ENCODE results near the gene LNX2.
A peak's percentile ranks its signal among the peaks of the same experiment; 100 is the strongest.

Gene LNX2

DNA sequence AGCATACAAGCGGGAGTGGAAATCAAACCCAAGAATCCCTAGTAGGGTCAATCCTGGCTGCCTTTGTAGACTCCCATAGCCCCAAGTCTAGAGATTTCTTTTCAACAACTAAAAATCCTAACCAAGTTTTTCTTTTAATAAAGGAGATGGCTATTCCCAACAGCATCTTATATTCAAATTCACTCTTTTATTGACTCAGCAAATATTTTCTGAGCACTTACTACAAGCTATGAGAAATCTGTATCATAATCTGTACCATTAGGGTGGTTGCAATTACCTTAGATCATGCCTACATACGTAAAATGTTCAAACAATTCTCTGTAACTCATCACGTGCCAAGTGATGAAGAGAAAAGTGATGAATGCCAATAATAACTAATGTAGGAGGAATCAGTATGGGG, 54.5 kb downstream of the LNX2 start:
- DNase-seq (ENCODE audit: low spot score) (no peak), FAIRE-seq (no peak)

DNA sequence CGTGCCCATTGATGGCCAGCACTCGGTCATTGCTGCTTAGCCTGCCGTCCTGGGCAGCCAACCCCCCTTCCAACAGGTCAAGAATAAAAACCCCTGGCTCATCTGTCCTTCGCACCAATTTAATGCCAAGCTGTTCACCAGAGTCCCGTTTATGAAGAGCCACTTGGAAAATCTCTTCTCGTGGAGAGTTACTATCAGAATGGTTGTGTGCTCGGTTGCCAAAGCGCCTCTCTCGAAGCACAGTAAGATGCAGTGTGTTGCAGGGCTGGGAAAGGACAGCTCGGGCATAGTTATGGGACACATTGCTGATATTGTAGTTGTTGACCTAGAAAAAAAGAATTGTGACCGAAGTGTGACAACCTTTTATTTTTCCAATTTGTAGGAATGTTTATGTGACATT, 57.9 kb downstream of the LNX2 start:
- DNase-seq (ENCODE audit: low spot score) = no peak
- FAIRE-seq = no peak

DNA sequence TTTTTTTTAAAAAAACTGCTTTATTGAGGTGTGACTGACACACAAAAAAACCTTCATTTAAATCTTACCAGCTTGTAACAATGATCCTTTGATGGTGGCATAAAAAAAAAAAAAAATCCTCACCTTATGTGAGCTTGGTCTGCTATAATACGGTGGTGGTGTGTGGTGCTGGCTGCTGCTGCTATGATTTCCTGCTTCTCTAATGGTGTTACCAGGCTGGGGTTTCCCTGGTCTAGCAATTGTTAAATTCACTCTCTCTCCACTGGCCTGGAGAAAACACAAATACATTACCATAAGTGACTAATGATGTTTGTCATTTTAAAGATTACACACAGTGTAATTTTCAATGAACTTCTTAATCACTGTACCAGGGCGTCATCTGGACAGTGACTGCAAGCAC, 60.6 kb downstream of the LNX2 start:
- DNase-seq (ENCODE audit: low spot score) (no peak), FAIRE-seq (no peak)

DNA sequence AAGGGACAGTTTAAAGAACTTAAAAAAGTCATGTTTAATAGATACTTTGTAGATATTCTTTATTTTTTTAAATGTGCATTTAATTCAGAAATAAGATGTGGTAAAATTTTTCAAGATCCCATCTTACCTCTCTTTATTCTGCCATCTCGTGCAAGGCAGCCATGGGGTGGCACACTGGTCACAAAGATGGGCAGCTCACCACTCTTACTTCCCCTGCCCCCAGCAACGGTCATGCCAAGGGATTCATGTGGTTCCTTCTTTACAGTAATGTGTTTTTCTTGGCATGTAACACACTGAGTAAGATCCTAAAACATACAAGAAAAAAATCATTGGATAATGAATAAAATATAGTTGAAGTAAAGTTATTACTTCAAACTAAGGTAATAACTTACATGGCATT, 64.2 kb downstream of the LNX2 start:
- no peak for FAIRE-seq
- no peak for DNase-seq (ENCODE audit: low spot score)

DNA sequence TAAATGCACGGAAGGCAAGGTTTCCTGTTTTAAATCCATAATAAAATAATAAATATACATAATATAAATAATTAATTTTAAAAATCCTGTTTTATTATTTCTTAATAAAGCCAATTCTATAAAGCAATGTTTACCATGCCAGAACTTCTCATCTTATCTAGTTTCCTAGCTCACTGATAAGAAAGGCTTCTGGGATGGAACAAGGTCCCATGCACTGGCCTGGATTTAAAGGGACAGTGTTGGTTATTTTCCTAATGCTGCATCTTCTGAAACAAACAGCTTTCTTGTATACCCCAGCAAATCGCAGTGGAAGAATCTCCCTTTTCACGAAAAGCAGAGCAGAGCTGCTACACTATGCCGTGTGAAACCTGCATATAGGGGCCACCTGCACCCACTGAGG, 68.8 kb downstream of the LNX2 start:
- FAIRE-seq = no peak

DNA sequence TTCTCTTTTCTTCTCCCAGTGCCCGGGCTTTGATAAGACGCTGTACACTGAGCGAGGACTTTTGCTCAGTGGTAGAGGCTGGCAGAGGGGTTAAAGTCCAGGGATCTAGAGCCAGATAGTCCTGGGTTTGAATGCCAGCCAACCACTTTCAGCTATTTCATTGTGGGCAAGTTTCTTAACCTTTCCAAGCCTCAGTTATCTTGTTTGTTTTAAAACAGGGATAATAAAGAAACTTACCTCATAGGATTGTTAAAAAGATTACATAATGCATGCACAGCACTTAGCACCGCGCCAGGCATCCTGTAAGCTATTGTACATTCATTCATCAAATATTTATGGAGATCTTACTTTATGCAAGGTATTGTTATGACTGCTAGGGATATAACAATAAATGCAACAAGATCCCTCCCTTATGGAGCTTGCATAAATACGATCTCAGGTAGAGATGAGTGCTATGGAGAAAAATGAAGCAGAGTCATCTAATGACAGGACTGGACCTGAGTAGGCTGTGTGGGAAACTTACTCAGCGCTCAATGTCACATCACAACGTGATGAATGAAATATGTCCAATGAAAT, 70.8 kb downstream of the LNX2 start:
- DNase-seq (ENCODE audit: low spot score) (no peak), FAIRE-seq (no peak)

More for the DNA sequence above, 68.8 kb downstream of the LNX2 start:
- no peak for DNase-seq (ENCODE audit: low spot score)

DNA sequence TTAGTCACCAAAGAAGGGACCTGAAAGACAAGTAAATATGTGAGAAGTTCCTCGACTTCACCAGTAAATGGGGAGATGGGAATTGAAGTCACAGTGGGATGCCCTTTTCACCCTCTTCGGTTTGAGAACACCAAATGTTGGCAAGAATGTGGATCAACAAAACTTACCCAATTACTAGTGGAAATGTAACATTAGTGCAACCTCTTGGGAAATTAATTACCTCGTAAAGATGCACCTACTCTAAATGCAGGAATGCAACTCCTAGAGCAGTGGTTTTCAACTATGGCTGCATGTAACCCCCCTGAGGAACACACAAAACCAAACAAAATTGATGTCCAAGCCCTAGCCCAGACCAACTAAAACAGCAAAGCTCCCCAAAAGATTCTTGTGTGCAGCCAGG, 78.1 kb downstream of the LNX2 start:
- DNase-seq (ENCODE audit: low spot score) (no peak), FAIRE-seq (no peak)

DNA sequence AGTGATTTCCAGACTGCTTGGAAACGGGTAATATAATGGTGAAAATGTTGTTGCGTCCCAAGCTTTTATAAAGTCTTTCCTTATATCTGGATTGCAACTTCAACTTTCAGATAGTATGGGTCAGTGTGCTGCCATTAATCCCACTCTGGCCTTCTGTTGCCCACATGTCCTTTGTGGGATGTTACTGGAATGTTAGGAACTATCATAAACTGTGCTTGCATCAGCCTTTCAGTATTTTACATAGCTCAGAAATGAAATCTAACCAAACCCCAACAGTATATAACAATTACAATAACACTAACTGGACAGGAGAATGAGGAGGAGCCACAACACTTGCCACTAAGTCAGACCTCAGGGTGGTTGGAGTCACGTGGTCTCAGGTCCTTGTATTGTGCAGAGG, 78.9 kb downstream of the LNX2 start:
- FAIRE-seq (no peak), DNase-seq (ENCODE audit: low spot score) (no peak)

DNA sequence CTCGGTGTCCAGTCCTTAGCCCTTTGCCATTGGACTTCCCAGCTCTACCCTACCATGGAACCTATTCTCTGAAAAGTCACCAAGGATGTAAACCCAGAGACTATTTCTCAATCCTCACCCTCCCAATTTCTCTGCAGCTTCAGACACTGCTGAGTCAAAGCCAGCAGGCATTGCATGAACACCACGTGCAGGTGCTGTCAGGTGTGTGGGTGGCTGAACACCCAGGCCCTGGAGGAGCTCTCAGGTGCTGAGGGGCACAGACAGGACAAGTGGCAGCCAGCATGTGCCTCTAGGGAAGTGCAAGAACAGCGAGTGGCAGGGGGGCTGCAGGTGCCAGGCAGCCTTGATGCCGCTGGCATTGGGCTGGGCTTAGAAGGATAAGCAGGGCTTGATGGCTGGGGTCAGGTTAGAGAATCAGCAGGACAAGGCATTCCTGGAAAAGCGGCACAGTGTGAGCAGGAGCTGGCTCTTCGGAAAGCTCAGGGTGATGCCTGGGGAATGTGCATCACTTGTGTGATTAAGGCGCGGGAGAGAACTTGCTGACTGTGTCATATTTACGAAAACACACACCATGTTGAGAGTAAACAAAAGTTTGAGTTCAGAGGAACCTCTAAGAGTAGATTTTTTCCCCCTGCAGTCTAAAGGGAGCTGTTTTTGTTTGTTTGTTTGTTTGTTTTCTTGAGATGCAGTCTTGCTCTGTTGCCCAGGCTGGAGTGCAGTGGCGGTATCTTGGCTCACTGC, 83.8 kb downstream of the LNX2 start:
- DNase-seq (ENCODE audit: low spot score) = no peak
- no peak for FAIRE-seq

DNA sequence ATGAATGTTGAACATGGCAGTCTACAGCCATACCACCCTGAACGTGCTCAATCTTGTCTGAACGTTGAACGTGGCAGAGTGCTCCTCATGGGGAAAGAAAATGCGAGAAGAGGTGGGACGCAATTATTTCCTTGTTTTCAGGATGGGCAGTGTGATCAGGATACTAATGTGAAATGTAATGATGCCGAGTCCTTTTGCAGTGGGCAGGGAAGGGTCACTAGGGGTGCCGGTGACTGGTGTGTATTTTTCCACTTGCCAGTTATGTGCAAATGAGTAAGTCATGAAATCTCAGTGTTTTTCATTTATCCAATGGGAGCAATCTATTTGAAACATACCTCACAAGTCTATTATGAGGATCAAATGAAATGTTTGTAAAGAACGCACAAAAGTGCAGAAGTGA, 84.8 kb downstream of the LNX2 start:
- FAIRE-seq (no peak), DNase-seq (ENCODE audit: low spot score) (no peak)

DNA sequence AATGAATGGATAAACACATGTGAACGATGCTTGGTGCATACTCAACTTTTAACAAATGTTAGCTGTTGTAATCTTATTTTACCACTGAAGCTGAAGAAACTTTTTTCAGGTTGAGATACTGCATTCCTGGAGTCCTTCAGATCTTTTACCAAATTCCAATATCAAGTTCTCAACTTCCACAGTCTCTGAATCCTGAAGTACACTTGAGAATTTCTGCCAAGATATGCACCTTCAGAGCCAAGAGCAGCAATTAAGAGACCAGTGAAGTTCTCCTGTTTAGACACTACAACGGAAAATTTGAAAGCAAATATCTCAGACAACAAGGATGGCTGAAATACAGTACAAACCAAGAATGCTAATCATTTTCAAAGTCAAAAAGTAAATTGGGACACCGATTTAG, 85.3 kb downstream of the LNX2 start:
- DNase-seq (ENCODE audit: low spot score) (no peak), FAIRE-seq (no peak)

DNA sequence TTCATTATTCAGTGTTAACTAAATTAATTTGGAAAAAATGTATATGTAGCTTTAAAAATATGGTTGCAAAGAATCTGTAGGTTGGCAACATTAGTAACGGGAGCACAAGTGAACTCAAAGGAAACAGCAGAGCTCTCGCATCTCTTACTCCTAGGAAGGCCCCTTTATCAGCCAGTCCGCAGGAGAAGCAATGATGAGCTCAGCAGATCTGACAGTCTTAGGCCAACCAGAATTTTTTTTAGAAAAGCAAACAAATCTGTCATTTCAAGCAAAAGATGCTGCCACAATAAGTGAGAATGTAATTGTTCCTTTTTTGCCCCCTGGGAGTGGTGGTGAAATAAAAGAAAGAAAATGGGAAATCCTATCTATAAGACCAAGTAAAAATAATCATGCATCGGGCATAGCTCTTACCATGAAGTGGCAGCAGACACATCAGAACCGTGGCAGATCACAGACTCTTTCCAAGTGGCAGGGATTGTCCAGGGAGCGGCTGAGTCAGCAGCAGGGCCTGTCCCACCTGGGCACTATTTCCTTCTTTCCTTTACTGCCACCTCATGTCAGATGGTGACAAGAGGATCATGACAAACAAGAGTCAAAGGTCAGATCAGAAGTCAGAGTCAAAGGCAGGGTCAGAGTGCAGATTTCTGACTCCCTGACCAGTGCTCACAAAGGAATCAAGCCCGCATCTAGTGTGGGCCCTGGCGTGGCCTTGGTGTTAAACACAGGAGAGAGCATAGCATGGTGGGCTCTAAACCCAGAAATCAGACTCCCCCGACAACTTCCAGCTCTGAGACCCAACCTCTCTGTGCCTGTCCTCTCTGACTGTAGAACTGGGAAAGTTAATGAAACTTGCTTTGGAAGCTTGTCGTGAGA, 86.0 kb downstream of the LNX2 start:
- FAIRE-seq (no peak), DNase-seq (ENCODE audit: low spot score) (no peak)

DNA sequence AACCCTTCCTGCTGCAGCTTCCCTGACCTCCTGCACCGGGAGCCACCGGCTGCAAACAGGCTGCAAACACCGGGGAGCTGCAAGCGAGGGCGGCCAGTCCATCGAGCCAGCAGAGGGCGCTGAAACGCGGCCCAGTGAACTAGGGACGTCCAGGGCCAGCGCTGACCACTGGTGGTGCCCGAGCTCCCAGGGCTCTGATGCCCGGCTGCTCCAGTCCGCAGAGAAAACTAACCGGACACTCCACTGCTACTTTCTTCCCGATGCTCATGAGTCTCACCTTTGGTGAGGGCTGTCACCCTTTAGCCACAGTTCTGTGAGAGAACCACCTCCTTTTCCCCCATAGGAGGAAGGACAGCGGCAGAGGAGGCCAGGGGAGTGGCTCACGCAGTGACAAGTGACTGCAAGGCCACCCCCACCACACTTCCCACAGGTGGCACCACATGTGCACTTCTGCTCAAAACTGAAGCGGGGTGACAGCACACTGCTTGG, 87.1 kb downstream of the LNX2 start:
- FAIRE-seq (no peak), DNase-seq (ENCODE audit: low spot score) (peak; percentile 69)

DNA sequence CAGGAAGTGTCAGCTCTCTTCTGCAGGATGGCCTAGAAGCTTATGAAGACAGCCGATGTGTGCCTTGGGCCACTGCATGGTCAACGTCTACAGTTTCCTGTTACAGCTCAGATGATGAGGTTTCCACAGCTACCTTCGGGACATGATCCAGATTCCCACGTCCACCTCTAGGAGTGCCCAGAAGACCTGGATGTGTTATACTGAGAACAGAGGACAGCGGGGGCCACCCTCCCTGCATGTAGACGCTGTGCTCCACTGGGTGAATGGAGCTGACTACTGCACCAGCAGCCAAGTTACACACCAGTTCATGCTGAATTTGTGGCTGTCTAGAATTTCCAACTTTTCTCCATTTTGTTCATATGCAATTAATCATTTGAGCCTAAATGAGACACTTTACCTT, 91.4 kb downstream of the LNX2 start:
- FAIRE-seq (no peak), DNase-seq (ENCODE audit: low spot score) (no peak)

DNA sequence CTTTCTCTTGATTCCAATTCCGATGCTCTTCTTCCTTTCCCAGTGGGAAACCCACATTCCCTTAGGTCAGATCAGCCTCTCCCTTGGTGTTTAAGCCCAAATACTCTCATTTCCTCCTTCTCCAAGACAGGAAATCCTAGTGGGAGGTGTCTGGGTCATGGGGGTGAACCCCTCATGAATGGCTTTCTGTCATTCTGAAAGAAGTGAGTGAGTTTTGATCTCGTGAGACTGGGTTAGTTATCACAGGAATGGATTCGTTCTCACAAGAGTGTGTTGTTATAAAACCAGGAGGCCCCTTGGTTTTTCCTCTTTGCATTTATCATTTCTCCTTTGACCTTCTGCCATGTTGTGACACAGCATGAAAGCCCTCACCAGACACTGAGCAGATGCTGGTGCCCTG, 93.8 kb downstream of the LNX2 start:
- no peak for DNase-seq (ENCODE audit: low spot score)
- FAIRE-seq = no peak

DNA sequence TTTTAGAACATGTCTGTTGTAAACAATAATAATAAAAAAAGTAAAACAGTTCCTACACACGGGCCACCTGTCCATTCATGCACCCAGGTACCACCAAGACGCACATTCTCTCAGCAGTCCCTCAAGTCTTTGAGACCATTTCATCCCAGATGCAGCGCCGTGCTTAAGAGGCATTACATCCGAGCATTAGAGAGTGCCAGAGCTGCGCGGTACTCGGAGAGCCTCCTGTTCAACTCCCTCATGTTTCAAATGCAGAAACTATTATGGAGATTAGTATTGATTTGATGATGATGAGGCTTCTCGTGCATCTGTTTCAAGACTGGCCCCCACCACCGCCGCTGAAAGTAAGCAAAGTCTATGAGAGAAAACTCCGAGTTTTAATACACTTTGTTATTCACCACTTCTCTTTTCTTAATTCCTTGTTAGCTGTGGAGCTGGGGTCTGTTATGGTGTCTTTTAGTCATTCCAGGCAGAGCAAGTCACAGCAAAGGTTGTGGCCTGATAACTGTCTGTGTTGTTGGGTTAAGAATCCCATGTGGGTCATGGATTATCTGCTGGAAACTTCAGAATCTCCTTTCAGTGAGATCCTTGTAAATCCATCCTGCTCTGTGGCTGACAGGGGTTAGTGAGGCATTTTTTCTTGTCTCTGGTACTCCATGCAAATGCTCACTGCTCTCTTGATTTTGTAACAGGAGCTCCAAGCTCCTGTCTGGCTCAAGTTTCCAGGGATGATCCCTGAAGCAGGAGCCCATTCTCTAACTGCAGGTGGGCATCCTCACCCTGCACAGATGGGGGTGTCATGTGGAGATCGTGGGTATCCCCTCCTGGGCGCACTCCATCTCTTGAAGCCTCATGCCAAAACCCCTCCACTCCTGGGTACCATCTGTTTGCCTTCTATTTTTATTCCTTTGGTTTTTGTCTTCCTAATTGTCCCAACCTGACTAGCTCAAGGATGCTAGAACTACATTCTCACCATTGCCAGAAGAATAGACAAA, 95.1 kb downstream of the LNX2 start:
- FAIRE-seq (no peak), DNase-seq (ENCODE audit: low spot score) (no peak)

DNA sequence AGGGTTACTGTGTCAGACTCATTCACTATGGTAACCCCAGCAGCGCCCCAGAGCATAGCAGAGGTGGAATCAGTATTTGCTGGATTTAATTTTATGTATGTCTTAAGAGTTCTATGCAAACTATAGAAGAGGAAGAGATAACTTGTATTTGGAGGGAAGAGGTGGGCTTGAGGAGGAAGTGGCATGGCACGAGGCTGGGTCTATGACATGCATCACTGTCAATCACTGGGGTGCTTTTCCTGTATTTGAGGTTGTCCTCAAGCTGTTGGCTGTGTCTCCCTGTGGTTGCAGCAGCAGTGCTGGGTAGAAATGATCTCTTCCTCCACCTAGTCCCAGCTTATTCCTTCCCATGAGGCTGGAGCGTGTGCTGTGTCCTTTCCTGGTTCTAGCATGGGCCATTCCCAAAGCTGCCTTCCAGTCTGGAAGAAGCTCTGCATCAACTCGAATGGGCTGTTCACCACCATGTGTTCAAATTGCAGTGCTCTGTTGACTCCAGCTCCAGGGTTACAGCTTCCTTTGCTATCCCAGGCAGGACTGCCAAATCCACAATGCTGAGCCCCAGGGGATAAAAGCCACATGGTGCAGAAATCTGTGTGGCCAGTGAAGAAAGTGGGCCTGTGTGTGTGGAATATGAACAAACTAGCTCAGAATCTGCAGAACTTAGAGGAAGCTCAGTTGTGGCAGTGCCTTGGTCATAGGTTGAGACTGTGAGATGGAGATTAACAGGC, 96.8 kb downstream of the LNX2 start:
- FAIRE-seq (no peak), DNase-seq (ENCODE audit: low spot score) (no peak)

DNA sequence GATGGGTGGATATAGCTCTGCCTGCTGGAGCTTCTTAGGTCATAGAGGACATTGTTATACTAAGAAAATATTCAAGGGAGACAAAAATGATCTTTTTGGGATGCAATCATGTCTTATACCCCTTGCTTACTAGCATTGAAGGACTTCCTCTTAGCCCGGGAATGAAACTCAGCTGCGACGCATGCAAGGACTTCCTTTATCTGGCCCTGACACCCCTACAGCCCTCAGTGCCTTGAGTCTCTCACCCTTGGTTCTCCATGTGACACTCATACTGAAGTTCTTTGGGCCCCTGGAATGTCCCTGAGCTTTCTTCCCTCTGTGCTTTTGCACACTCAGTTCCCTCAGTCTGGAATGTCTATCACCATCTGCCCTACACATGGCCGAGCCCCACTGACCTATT, 97.5 kb downstream of the LNX2 start:
- DNase-seq (ENCODE audit: low spot score) (no peak), FAIRE-seq (no peak)

DNA sequence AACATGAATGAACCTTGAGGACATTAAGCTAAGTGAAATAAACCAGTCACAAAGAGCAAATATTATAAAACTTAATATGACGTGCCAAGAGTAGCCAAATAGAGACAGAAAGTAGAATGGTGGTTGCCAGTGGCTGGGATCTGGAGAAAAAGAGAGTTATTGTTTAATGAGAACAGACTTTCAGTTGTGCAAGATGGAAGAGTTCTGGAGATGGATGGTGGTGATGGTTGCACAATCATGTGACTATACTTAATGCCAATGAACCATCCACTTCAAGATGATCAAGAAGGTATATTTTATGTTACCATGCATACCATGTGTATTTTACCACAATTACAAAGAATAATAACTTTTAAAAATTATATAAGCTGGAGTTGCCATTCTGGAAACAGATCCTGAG, 104.2 kb downstream of the LNX2 start:
- no peak for FAIRE-seq
- no peak for DNase-seq (ENCODE audit: low spot score)

DNA sequence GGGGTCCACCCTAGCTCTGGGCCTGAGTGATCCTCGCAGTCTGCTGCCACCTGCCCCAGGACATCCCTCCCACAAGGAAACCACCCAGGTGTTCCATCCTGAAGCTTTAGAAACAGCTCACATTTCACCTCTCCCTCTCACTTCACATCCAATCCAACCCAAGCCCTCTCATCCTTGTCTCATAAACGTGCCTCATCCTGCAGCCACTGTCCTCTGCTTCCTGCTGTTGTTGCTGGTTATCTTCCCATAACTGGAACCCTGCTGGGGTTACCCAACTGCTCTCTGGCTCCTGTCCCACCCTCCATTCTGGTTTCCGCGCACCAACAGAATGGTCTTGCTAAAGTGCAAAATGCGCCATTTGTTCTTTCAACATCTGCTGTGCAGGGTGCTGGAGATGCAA, 110.2 kb downstream of the LNX2 start:
- DNase-seq (ENCODE audit: low spot score) = no peak
- no peak for FAIRE-seq

DNA sequence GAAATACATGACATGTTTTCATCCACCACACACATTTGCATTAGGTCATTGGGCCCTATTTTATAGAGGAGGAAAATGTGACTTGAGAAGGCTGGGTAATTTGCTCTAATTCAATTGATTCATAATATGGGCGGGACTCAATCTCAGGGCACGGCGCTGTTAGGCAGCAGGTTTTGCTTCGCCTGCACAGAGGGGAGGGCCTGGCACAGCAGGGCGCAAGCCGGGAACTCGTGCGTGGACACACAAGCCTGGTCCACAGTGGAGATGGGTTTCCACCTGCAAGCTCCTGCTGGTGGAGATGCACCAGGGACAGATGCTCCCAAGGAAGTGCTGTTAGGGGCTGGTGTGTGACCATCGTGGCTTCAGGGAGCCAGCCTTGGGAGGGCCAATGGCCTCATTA, 111.5 kb downstream of the LNX2 start:
- no peak for FAIRE-seq
- DNase-seq (ENCODE audit: low spot score) = no peak

All from urothelium cell line (cell line).